Loucy (cell line): ENCODE data around the gene ABCA7.

Experiments used
- CTCF ChIP-seq: fragments of 200-600 bp; sonication (generic); conservative IDR thresholded peaks from 2 replicates; pipeline ENCODE4 v1.5.1; 2014; ENCODE audit warnings: mild to moderate bottlenecking, antibody characterized with exemption, low read length
- EZH2phosphoT487 ChIP-seq: fragments of 200-600 bp; IDR thresholded peaks from 2 replicates; pipeline ENCODE4 v1.6.1; 2018; ENCODE audit warnings: antibody characterized with exemption, mild to moderate bottlenecking, moderate library complexity, borderline replicate concordance

GRCh38 chr19:1109032-1109551, 69.2 kb downstream of the ABCA7 start:
- no peak for TF ChIP-seq CTCF
- TF ChIP-seq EZH2phosphoT487 = no peak
